ENCODE results near the gene COLEC12. TPM values are rescaled to one million over a fixed set of nuclear protein-coding genes. Genes with fewer than 3 reads are reported as not detected.

The COLEC12 gene
- total RNA-seq, 1 experiment from 2014 or later = 0.03 TPM

DNA sequence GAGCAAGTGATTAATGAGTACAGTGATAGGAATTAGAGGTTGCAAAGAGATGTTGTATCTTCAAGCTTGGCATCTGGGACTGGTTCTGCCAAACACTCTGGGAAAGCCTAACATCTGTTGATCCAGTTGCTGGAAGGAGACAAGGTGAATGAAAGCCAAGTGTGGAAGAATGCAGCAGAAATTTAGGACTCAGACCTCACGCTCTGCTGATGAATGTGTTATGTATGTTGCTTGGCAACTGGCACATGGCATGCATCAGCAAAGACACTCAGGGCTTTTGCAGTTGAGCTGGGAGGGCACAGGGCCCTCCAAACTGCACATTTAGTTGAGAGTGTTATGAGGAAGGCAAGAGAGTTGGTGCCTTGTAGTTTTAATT is 105.5 kb downstream of the COLEC12 start:
- DNase-seq (ENCODE audit: low read depth, low spot score) (no peak), ATAC-seq (no peak)
- H3K9me3 ChIP-seq (ENCODE audit: control insufficient read depth, insufficient read depth, low read depth, low read length) = no peaks in the 10 kb centered on the region
- TF ChIP-seq POLR2AphosphoS5 (IDR thresholded peaks at IDR 0.05; ENCODE audit: low read depth, low read length) (no peak), SIN3A (IDR thresholded peaks at IDR 0.05; ENCODE audit: borderline replicate concordance, insufficient read depth, low read depth, low read length) (no peak), TCF7L2 (IDR thresholded peaks at IDR 0.05; ENCODE audit: low read depth, low read length) (no peak)
- TF ChIP-seq, protein P1, sequence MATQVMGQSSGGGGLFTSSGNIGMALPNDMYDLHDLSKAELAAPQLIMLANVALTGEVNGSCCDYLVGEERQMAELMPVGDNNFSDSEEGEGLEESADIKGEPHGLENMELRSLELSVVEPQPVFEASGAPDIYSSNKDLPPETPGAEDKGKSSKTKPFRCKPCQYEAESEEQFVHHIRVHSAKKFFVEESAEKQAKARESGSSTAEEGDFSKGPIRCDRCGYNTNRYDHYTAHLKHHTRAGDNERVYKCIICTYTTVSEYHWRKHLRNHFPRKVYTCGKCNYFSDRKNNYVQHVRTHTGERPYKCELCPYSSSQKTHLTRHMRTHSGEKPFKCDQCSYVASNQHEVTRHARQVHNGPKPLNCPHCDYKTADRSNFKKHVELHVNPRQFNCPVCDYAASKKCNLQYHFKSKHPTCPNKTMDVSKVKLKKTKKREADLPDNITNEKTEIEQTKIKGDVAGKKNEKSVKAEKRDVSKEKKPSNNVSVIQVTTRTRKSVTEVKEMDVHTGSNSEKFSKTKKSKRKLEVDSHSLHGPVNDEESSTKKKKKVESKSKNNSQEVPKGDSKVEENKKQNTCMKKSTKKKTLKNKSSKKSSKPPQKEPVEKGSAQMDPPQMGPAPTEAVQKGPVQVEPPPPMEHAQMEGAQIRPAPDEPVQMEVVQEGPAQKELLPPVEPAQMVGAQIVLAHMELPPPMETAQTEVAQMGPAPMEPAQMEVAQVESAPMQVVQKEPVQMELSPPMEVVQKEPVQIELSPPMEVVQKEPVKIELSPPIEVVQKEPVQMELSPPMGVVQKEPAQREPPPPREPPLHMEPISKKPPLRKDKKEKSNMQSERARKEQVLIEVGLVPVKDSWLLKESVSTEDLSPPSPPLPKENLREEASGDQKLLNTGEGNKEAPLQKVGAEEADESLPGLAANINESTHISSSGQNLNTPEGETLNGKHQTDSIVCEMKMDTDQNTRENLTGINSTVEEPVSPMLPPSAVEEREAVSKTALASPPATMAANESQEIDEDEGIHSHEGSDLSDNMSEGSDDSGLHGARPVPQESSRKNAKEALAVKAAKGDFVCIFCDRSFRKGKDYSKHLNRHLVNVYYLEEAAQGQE (IDR thresholded peaks at IDR 0.05; ENCODE audit: insufficient read depth in 1 of 2, low read depth in 2 of 2, low read length in 1 of 2) = no peak
- TF ChIP-seq, protein P2, sequence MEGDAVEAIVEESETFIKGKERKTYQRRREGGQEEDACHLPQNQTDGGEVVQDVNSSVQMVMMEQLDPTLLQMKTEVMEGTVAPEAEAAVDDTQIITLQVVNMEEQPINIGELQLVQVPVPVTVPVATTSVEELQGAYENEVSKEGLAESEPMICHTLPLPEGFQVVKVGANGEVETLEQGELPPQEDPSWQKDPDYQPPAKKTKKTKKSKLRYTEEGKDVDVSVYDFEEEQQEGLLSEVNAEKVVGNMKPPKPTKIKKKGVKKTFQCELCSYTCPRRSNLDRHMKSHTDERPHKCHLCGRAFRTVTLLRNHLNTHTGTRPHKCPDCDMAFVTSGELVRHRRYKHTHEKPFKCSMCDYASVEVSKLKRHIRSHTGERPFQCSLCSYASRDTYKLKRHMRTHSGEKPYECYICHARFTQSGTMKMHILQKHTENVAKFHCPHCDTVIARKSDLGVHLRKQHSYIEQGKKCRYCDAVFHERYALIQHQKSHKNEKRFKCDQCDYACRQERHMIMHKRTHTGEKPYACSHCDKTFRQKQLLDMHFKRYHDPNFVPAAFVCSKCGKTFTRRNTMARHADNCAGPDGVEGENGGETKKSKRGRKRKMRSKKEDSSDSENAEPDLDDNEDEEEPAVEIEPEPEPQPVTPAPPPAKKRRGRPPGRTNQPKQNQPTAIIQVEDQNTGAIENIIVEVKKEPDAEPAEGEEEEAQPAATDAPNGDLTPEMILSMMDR (IDR thresholded peaks at IDR 0.05) = no peak
- H3K27me3 ChIP-seq (ENCODE audit: control insufficient read depth, insufficient read depth, low read length) = peaks cover 4% of the 10 kb centered on the region
- no peaks in the 10 kb centered on the region for H3K36me3 ChIP-seq (ENCODE audit: control insufficient read depth, insufficient read depth, low read length)
- no peak overlapping the region for H3K4me3 ChIP-seq (ENCODE audit: low read depth in 2 of 2, low read length in 2 of 2)
- BruUV-seq (replicated peaks) = no TSS peak
- in situ Hi-C loops (cut with HindIII; ENCODE audit: low pct_unique_long_range_greater_than_20kb, low sequenced_read_pairs) (no loop called here), intact Hi-C loops (cut with micrococcal nuclease; ENCODE audit: unreplicated experiment) (no loop called here)
- H3K27ac ChIP-seq (ENCODE audit: low read length) = no peak overlapping the region
- no peaks in the 10 kb centered on the region for H3K4me1 ChIP-seq (ENCODE audit: control insufficient read depth, insufficient read depth, low read length)
- CTCF ChIA-PET = no interaction called here
- POLR2A ChIA-PET = no interaction called here

DNA sequence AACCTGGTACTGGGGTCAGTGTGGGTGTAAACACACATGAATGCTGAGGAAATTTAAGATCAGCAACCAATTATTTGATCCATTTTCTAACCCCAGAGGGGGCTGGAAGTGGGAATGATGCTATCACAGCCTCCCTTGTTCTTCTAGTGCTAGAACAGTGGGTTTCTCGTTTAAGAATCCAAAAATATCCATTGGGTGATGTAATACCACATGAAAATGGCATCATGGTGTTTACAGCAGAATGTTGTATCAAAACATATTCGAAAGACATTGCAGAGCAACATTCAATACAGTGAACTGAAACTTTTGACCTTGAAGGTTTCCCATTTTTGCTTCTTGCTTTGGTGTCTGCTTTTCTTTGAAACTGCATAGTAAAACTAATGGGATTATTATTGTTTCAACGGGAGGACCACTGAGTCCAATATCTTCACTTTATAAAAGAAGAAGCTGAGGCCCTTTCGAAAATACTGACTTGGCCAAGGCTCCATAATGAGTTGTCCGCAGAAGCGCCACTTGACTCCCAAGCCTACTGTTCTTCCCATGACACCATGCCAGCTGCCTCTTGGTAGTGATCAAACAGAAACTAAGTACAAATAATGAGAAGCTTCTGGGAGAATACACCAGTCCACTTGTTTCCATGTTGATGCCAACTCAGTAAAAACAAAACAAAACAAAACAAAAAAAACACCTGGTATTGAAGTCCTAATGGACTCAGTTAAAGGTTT is 106.1 kb downstream of the COLEC12 start:
- Histone ChIP-seq H3K27ac (ENCODE audit: low read length) (no peak overlapping the region), H3K4me1 (ENCODE audit: control insufficient read depth, insufficient read depth, low read length) (no peaks in the 10 kb centered on the region)
- CTCF ChIA-PET = no interaction called here

More for the DNA sequence above, 106.1 kb downstream of the COLEC12 start:
- intact Hi-C loops (cut with micrococcal nuclease; ENCODE audit: unreplicated experiment) = no loop called here
- no TSS peak for BruUV-seq (replicated peaks)
- Histone ChIP-seq H3K36me3 (ENCODE audit: control insufficient read depth, insufficient read depth, low read length) (no peaks in the 10 kb centered on the region), H3K9me3 (ENCODE audit: control insufficient read depth, insufficient read depth, low read depth, low read length) (no peaks in the 10 kb centered on the region), H3K4me3 (ENCODE audit: low read depth in 2 of 2, low read length in 2 of 2) (no peak overlapping the region), H3K27me3 (ENCODE audit: control insufficient read depth, insufficient read depth, low read length) (peaks cover 4% of the 10 kb centered on the region)
- POLR2A ChIA-PET = no interaction called here
- DNase-seq (ENCODE audit: low read depth, low spot score) (no peak), ATAC-seq (no peak)
- TF ChIP-seq TCF7L2 (IDR thresholded peaks at IDR 0.05; ENCODE audit: low read depth, low read length) (no peak), SIN3A (IDR thresholded peaks at IDR 0.05; ENCODE audit: borderline replicate concordance, insufficient read depth, low read depth, low read length) (no peak), POLR2AphosphoS5 (IDR thresholded peaks at IDR 0.05; ENCODE audit: low read depth, low read length) (no peak)
- TF ChIP-seq, protein P2 (IDR thresholded peaks at IDR 0.05) = no peak
- TF ChIP-seq, protein P1 (IDR thresholded peaks at IDR 0.05; ENCODE audit: insufficient read depth in 1 of 2, low read depth in 2 of 2, low read length in 1 of 2) = no peak
- in situ Hi-C loops (cut with HindIII; ENCODE audit: low pct_unique_long_range_greater_than_20kb, low sequenced_read_pairs) = no loop called here

All from Panc1 (cell line).